Measurements from ENCODE around the gene FOXL2. TPM values are rescaled to one million over a fixed set of nuclear protein-coding genes. Genes with fewer than 3 reads are reported as not detected.

Gene FOXL2
- total and polyA plus RNA-seq, 2 experiments from 2014 or later: not detected

DNA sequence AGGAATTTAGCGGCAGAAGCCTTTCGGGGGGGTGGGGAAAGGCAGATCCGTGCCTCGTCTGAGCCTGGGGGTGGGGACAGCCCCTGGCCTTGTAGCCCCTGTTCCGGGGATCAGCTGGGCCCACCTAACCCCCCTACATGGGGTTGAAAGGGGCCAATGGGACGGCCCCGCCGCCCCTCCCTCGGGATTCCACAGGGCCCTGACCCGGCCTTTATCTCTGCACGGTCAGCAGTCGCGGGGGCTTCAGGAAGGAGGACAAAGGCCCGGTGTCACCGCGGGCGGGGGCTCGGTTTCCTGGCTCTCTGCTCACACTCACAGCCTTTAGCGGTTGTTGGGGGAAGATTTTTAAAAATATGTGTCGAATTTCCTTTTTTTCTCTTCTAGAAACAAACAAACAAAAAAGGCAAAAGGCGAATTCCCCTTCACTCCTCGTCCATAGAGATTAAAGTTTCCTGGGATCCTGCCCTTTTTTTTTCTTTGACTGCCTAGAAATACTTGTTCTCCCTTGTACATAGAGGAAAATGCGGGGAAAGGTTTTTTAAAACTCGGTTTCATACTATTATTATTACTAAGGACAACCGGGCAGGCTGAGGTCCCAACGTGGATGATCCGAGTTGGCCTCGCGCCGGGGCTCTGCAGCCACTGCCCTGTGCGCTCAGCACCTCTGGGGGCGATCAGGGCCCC is 7.9 kb downstream of the FOXL2 start:
- TF ChIP-seq EZH2 (IDR thresholded peaks at IDR 0.05; ENCODE audit: borderline replicate concordance): no peak
- TF ChIP-seq EZH2phosphoT487 (IDR thresholded peaks at IDR 0.05; ENCODE audit: low read depth, severe bottlenecking, unreplicated experiment): no peak
- TF ChIP-seq, protein P1, sequence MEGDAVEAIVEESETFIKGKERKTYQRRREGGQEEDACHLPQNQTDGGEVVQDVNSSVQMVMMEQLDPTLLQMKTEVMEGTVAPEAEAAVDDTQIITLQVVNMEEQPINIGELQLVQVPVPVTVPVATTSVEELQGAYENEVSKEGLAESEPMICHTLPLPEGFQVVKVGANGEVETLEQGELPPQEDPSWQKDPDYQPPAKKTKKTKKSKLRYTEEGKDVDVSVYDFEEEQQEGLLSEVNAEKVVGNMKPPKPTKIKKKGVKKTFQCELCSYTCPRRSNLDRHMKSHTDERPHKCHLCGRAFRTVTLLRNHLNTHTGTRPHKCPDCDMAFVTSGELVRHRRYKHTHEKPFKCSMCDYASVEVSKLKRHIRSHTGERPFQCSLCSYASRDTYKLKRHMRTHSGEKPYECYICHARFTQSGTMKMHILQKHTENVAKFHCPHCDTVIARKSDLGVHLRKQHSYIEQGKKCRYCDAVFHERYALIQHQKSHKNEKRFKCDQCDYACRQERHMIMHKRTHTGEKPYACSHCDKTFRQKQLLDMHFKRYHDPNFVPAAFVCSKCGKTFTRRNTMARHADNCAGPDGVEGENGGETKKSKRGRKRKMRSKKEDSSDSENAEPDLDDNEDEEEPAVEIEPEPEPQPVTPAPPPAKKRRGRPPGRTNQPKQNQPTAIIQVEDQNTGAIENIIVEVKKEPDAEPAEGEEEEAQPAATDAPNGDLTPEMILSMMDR (IDR thresholded peaks at IDR 0.05; ENCODE audit: poor library complexity): no peak
- no peak overlapping the region for H3K27ac ChIP-seq
- 3% methylated on average over 28 of the region's 32 CpGs for WGBS (ENCODE audit: low lambda C conversion rate, missing lambda C conversion rate)
- H2AFZ ChIP-seq: no peak overlapping the region
- DNase-seq (ENCODE audit: low spot score): no peak
- no peak overlapping the region for H3K4me3 ChIP-seq
- H3K36me3 ChIP-seq (replicated peaks; ENCODE audit: insufficient read depth, low read depth): no peaks in the 10 kb centered on the region
- no peaks in the 10 kb centered on the region for H3K9me3 ChIP-seq (ENCODE audit: low read depth)
- no peaks in the 10 kb centered on the region for H3K79me2 ChIP-seq
- no peak overlapping the region for H3K4me2 ChIP-seq
- H3K4me1 ChIP-seq (ENCODE audit: insufficient read depth): peaks cover 7% of the 10 kb centered on the region
- no peaks in the 10 kb centered on the region for H3K9me2 ChIP-seq (replicated peaks; ENCODE audit: insufficient read depth)
- peaks cover 3% of the 10 kb centered on the region for H4K20me1 ChIP-seq (ENCODE audit: insufficient read depth, poor library complexity, severe bottlenecking)
- H3K27me3 ChIP-seq: peaks cover 98% of the 10 kb centered on the region

DNA sequence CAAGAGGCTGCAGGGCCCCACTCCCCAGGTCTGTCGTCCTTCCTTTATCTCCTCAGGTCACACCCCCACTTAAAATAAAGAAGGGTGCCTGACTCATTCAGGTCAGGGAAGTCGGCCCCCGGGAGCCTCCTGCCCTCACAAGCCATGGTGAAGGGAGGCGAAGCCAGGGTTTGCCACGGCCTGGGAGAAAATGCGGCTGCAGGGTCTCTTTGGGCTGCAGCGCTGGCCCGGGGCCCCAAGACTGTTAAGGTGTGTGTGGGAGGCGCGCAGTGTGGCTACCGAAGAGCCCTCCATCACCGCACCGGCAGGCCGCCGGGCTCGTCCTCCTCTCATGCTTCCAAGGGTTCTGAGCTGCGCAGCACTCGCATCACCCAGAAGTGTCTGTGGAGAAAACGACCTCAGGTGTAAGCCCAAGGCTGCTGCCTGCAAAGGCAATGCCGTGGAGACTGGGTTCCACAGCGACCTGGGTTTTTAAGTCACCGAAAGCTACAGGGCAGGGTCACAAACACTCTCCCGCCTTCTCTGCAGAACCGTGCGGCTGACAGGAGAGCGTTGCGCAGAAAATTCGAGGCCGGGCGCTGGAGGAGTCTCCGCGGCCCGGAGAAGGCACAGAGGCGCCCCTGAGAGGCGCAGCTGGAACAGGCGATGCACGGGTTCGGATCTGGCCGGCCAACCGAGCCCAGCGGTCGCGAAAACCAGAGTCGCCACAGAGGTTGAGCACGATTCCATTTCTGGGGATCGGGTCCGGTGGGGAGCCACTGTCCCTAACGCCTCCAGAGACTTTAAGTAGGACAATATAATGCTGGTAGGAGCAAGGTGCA is 8.7 kb downstream of the FOXL2 start:
- WGBS (ENCODE audit: low lambda C conversion rate, missing lambda C conversion rate): 3% methylated on average over 47 of the region's 48 CpGs
- H3K36me3 ChIP-seq (replicated peaks; ENCODE audit: insufficient read depth, low read depth): no peaks in the 10 kb centered on the region
- H4K20me1 ChIP-seq (ENCODE audit: insufficient read depth, poor library complexity, severe bottlenecking): peaks cover 3% of the 10 kb centered on the region
- no peaks in the 10 kb centered on the region for H3K9me2 ChIP-seq (replicated peaks; ENCODE audit: insufficient read depth)
- H3K4me2 ChIP-seq: no peak overlapping the region
- no peaks in the 10 kb centered on the region for H3K79me2 ChIP-seq
- H3K27me3 ChIP-seq: peaks cover 96% of the 10 kb centered on the region
- no peak for DNase-seq (ENCODE audit: low spot score)
- TF ChIP-seq, protein P1 (IDR thresholded peaks at IDR 0.05; ENCODE audit: poor library complexity): no peak
- peak; percentile 88 for TF ChIP-seq EZH2 (IDR thresholded peaks at IDR 0.05; ENCODE audit: borderline replicate concordance)
- TF ChIP-seq EZH2phosphoT487 (IDR thresholded peaks at IDR 0.05; ENCODE audit: low read depth, severe bottlenecking, unreplicated experiment): peak; percentile 89
- H3K4me3 ChIP-seq: no peak overlapping the region
- no peak overlapping the region for H2AFZ ChIP-seq
- H3K4me1 ChIP-seq (ENCODE audit: insufficient read depth): peaks cover 7% of the 10 kb centered on the region
- H3K9me3 ChIP-seq (ENCODE audit: low read depth): no peaks in the 10 kb centered on the region
- H3K27ac ChIP-seq: no peak overlapping the region

DNA sequence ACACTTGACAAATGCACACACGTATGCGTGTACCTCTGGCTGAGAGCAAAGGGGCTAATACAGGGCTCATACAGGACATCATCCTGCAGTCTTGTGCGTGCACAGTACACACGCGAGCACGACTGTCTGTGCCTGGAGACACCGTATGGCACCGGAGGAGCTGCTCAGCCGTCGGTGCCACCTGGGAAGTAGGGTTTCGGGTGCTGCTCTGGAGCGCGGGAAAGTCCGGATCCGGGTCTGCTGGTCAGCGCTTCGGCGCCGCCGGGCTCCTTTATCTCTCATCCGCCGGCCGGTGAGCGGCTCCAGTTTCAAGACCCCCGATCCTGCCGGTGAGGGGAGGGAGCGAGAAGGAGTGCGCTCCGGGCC is 9.3 kb downstream of the FOXL2 start:
- TF ChIP-seq EZH2 (IDR thresholded peaks at IDR 0.05; ENCODE audit: borderline replicate concordance): no peak
- TF ChIP-seq EZH2phosphoT487 (IDR thresholded peaks at IDR 0.05; ENCODE audit: low read depth, severe bottlenecking, unreplicated experiment): peak; percentile 68
- H3K4me3 ChIP-seq: no peak overlapping the region
- H2AFZ ChIP-seq: no peak overlapping the region
- H3K4me2 ChIP-seq: no peak overlapping the region
- peaks cover 7% of the 10 kb centered on the region for H3K4me1 ChIP-seq (ENCODE audit: insufficient read depth)
- H4K20me1 ChIP-seq (ENCODE audit: insufficient read depth, poor library complexity, severe bottlenecking): peaks cover 3% of the 10 kb centered on the region
- DNase-seq (ENCODE audit: low spot score): no peak
- WGBS (ENCODE audit: low lambda C conversion rate, missing lambda C conversion rate): 3% methylated on average over 29 of the region's 29 CpGs
- no peaks in the 10 kb centered on the region for H3K36me3 ChIP-seq (replicated peaks; ENCODE audit: insufficient read depth, low read depth)
- H3K9me2 ChIP-seq (replicated peaks; ENCODE audit: insufficient read depth): no peaks in the 10 kb centered on the region
- H3K27me3 ChIP-seq: peaks cover 96% of the 10 kb centered on the region
- no peaks in the 10 kb centered on the region for H3K9me3 ChIP-seq (ENCODE audit: low read depth)
- no peaks in the 10 kb centered on the region for H3K79me2 ChIP-seq
- H3K27ac ChIP-seq: no peak overlapping the region
